ENCODE data around the gene SLC6A7.
"Not testable (repeated sequence)": the region's sequence is repeated elsewhere in the genome, so short reads cannot be mapped to it uniquely, and the experiment has no call there.

Gene SLC6A7

DNA sequence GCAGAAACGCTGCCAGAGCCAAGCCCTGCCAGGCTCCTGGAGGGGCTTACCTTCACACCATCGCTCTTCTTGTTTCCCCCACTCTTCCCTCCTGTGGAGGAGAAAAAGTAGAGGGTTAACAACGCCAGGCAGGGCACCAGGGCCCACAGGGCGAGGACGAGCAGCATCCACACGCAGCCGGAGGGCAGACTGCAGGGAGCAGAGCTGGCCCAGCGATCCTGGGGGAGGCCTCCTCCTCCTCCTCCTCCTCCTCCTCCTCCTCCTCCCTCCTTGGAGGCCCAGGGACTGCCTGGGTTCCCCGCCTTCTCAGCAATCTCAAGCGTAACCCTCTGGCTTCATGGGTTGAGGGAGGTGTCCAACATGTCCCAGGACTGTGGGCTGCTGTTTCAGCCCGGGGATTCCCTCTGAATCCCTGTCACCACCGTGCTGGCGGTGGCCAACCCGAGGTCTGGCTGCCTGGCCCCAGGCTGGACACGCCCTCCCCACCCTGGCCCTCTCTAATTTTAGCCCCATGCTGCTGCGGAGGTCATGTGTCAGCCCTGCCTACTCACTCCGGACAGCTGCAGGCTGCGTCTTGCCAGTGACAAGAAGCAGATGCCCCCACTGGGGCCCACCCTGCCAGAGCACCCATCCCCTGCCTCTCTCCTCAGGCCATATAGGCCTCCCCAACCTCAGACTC lies 55.4 kb downstream of the SLC6A7 start:
- no peak for DNase-seq

DNA sequence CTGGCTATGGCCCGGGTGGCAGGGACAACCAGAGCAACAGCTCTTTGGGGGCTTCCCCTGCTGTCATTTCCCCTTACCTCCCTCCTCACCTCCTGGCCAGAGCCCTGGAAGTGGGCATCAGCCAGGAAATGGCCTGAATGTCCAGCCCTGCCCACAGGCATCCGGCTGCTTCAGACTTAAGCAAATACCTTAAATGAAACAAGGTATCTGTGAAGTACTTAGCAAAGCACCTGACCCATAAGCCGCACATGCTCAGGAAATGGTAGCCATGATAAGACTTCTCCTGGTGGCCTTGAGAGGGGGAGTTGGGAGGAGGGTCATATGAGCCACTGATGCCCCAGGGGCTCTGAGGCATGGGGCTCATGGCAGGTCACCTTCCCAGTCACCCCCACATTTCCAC lies 55.9 kb downstream of the SLC6A7 start:
- DNase-seq = no peak

DNA sequence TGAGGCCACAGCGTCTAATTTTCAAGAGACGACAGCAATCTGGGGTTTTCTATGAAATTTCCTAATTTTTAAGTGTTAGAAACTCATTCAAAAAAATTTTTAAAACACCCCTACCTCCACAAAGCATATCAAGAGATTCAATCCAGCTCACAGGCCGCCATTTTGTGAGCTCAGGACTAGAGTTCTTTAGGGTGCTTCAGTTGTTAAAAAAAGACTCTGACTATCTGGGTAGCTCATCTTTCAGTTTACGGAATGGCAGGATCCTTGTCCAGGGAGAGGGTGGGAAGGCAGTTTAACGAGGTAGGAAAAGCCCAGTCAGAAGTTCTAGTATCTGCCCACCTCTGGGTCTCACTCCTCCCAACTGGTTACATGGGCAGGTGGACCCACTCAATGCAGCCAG lies 56.6 kb downstream of the SLC6A7 start:
- DNase-seq = no peak

DNA sequence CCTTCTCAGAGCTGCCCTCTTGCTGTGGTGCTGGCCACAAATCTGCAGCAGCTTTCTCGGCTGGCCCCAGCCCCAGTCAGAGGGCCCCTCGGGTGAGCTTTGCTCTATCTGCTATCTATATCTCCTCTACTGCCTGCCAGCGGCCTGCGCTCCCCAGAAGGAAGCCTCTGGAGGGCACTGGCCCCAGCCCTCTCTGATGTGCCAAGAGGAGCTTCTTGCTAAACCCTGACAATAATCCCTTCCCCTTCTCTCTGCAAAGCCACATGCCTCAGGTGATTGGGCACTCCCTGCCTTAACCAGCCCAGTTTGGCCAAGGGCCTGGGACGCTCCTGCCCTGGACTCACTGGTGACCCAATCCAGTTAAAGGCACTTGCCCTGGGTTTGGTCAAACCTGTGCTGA lies 57.0 kb downstream of the SLC6A7 start:
- no peak for DNase-seq

DNA sequence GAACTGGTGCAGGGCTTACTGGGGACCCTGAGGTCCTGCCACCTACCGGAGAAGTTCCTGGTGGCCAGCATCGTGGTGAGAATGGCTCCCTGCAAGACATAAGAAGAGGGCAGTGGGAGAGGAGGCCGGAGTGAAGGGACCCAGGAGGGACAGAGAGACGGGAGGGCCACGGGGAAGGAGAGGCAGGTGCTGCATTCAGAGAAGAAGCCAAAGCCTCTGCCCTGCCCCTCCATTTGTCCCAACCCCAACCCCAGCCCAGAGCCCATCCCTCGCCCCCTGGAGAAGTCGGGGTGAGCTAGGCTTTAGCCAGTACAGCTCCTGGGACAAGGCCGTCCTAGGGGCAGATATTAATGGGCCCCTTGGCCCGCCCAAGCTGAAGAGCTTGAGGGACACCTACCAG lies 57.9 kb downstream of the SLC6A7 start:
- DNase-seq = no peak

DNA sequence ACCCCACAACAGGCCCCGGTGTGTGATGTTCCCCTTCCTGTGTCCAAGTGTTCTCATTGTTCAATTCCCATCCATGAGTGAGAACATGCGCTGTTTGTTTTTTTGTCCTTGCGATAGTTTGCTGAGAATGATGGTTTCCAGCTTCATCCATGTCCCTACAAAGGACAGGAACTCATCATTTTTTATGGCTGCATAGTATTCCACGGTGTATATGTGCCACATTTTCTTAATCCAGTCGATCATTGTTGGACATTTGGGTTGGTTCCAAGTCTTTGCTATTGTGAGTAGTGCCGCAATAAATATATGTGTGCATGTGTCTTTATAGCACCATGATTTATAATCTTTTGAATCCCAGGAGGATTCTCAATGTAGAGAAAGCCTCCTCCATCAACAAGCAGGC lies 58.6 kb downstream of the SLC6A7 start:
- not testable (repeated sequence) for DNase-seq

DNA sequence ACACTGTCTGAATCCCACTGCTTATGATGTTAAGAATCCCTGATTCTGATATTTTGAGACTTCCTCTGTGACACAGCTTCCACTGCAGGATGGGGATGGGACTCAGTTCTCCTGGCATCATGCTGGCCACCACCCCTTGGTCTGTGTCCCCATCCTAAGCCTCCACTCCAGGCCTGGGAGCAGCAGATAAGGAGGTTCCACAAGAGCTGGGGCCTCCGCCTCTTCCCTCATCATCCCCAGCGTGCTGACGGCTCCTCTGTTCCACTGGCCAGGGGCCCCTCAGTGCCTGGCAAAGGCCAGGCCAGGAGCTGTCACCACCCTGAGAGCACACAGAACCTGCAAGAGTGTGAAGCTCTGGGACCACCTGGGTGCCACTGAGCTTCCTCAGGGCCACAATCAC lies 59.1 kb downstream of the SLC6A7 start:
- no peak for DNase-seq

DNA sequence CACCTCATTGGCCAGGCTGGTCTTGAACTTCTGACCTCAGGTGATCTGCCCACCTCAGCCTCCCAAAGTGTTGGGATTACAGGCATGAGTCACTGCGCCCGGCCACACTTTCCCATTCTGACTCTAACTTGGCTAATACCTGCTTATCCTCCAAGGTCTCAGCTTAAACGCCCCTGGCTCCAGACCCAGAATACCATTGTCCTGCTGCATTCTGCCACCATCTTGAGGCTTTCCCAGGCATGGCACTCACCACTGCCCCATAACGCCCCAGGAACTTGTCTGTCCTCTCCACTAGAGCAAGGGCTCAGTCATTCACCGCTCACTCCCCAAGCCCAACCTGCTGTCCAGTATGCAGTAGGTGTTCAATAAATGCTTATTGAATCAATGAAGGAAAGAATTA lies 59.9 kb downstream of the SLC6A7 start:
- no peak for DNase-seq

DNA sequence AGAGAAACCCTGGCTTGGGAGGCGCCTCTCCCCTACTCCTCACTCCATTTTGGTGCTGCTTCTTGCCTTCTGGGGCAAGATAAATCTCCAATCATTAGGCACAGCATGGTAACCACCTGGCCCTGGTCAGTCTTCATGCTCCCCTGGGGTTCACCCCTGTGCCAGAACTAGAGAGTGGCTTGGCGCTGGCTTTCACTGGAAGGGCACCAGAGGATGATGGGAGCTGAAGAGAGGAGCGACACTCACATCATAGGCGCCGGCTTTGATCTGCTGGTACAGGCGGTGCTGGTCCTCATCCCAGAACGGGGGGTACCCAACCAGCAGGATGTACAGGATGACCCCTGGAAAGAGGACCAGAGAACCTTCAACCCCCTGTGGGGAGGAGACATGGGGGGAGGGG lies 61.6 kb downstream of the SLC6A7 start:
- no peak for DNase-seq

DNA sequence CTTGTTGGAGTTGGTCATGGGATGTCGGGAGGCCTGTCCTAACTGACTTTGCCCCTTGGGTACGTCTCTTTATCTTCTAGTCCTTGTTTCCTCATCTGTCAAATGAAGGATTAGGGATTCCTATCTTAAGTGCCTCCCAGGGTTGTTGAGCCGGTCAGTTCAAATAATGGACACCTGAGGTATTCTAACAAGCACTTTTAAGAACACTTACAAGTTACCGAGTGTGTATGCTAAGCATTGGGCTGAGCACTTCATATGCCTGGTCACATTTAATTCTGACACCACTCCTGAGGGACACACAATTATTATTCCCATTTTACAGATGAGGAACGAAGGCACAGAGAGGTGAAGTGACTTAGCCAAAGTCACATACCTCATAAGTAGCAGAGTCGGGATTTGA lies 62.6 kb downstream of the SLC6A7 start:
- no peak for DNase-seq

DNA sequence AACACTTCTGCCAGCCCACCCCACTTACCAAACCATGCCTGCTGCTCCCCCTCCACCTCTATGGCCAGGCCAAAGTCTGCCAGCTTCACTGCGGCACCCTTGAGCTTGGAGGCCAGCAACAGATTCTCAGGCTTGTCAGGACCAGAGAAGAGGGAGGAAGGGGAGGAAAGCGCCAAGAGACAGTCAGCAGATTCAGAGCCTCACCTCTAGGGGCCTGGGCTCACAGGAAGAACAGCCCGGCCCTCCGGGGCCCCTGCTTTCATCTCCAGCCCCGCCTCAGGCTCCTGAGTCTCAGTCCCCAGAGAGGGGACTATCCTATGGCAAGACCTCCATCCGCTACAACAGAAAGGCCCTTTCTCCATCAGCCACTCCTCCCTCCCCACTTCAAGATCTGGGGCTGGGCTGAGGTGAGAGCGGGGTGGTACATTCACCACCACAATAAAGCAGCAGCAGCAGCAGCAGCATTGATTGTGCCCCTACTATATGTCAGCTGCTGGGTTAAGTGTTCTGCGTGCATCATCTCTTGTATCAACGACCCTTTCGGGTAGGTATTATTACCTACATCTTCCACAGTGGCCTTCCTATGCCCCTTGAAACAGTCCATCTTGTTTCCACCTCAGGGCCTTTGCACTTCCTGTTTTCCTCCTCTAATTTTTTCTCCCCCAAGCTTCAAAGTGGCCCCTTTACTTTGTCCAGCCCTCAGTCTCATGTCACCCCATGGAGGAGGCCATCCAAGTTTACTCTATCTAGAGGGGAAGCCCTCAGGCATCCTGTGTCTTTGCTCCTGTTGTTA lies 63.8 kb downstream of the SLC6A7 start:
- DNase-seq = no peak

DNA sequence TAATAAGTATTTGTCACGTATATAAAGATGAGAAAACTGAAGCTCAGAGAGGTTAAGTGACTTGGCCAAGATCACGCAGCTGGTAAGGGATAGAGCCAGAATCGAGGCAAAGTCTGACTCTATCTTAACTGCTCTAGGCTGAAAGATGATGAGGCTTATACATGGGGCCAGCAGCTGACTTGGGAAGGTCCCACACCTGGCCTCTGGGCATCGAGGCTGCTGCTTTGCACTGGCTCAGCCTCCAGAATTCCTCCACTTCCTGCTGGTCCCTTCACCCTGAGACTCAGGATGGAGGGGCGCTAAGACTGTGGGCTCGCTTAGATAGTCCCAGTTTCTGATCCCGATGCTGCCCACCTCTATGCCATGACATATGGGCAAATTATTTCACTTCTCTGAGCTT lies 64.5 kb downstream of the SLC6A7 start:
- no peak for DNase-seq

DNA sequence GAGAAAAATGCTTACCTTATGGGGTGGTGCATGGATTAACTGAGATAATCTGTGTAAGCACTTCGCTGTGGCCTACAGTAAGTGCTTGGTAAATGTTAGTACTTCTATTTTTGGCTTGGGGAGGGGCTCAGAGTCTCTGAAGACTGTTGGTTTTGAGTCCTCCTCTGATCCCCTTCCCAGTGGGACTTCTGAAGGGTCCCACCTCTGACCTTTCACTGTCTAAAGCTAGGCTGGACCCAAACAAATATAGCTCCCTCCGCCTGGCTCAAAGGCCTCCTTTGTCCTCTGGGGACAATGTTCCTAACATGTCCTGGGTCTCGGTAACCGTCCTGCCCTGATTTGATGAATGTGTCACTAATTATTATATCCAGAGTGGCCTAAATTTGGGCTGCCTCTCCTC lies 64.9 kb downstream of the SLC6A7 start:
- no peak for DNase-seq

DNA sequence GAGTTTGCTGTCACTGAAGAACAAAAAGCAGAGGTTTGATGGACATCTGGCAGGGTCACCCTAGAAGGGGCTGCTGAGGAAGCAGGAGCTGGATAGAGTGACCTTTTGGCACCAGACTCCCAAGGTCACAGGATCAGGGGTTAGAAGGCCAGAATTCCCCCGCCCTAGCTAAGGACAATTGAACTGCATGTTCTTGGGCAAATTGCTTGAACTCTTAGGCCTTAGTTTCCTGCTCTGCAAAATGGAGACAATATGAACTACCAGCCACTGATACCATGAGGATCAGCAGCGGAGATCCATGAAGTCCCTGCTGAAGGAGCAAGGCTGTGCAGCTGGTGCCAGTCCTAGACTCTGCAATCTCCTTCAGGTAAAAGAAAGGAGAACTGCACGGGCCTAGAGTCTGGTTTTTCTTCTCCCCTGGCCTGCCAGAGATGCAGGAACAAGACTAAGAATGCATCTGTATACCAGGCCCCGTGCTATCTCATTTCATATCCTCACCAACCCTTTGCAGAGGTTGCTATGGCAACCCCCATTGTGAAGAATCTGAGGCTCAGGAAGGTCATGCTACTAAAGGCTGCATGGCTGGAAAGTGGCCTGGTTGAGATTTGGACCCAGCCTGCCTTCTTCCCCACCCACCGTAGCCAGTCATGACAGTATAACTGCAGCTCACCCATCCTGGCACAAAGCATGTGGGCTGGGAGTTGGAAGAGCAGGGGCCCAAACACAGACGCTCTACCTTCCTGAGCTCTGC lies 66.0 kb downstream of the SLC6A7 start:
- no peak for DNase-seq

DNA sequence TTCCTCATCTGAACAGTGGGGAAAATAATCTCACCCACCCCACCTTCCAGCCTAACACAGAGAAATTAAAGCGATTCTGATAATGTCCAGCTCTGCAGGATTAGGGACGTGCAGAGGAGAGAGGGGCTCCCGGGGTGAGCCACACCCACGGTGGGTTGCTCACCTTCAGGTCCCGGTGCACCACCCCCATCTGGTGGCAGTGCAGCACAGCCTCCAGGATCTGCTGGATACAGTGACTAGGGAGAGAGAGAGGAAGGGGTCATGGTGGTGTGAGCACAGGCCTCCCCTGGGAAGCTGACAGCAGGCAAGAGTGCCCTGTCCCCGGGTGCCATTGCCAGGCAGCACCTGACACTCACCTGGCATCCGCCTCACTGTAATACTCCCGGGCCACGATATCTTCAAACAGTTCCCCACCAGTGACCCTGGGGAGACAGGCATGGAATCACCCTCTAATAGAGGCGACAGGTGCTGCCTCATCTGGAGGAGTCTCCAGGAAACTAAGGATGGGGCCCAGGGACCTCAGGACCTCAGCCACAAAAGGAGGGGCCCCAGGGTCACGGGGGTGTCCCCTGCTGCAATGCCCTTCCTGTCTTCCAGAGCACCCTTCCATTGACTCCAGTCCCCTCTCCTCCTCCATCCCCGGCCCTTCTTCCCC lies 66.7 kb downstream of the SLC6A7 start:
- DNase-seq = no peak

DNA sequence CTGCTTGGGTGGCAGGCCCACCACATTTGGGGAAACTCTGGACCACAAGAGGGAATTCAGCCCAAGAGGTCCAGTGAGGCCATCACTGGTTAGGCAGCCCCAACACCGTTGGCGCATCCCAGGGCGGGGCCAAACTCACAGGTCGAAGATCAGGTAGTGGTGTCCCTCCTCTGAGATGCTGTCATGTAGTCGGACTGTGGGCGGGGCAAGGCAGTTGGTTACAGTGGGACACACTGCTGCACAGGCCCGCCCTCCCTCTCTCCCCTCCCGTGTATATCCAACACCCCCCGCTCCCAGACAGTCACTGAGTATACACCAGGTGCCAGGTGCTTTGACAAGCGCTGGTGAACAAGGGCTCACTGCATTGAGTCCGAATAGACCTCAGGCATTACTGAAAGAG lies 67.6 kb downstream of the SLC6A7 start:
- DNase-seq = no peak

DNA sequence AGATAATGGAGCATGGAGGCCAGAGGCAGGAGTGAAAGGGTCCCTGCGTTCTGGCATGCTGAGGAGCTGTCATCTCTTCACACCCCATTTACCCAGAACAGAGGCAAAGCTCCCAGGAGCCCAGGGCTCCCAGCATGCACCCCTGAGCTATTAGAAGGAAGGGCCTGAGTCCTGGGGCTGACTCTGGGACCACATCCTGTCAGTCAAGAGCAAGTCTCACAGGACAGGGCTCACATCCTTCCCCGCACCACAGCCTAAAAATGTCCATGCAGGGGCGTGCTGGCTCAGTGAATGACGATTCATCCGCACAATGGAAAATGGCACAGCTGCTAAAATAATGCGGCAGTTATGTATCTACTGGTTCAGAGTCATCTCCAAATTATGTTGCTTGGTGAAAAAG lies 68.3 kb downstream of the SLC6A7 start:
- DNase-seq = no peak

Measured in CD4-positive, alpha-beta T cell treated with Interferon alpha-2 for 1 hour (primary cell).